ENCODE results near the gene KRT85.
A peak's percentile ranks its signal among the peaks of the same experiment; 100 is the strongest.
"Not testable (repeated sequence)": the region's sequence is repeated elsewhere in the genome, so short reads cannot be mapped to it uniquely, and the experiment has no call there.

The KRT85 gene

DNA sequence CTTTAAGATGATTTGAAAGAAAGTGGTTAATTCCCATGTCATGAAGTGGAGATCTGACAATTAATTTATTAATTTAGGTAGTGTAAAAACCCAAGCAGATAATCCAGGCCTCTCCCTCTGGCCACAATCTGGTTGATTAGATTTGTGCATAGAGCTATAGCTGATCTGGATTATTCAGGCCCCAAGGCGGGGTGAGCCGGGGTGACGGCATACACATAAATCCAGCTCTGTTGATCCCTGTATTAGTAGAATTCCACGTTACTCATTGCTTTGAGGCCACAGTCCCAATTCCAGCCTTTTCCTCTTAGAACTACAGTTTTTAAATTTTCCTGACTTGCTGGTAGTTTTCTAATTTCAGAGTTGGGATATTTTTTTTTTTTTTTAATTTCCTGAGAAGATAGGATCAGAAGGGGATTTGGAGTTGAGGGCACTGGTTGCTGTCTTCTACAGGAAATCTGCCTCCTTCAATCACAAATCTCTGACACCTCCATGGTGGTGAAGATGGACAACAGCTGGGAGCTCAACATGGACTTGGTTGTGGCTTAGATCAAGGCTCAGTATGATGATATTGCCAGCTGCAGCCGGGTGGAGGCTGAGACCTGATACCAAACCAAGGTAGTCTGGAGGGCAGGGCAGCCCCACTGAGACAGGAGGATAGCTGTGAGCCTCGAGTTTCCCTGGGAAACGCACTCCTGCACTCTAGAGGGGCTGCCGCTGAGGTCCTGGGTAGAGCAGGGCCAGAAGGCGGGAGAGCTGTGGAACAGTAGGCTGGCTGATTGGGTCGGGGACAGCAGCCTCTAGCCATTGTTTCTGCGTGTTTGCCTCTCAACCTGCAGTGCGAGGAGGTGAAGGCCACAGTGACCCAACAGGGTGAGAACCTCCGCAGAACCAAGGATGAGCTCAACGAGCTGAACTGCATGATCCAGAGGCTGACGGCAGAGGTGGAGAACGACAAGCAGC is 19.4 kb downstream of the KRT85 start:
- DNase-seq, result no peak

DNA sequence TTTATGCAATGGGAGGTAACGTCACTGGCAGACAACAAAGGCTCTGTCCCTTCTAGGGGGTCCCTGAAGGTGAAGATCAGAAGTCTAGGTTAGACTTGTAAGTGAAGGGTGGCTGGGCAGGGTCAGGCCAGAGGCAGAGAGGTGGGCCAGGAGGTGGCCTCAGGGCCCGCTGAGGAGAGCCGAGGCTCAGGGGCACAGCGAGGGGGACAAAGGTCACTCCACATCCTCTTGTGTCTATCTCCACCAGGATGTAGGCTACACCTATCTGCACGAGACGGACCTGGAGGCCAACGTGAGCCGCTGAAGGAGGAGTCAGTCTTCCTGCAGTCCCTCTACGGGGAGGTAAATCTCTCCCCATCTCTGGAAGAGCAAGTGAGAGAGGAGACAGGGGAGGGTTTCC is 20.3 kb downstream of the KRT85 start:
- no peak for DNase-seq

DNA sequence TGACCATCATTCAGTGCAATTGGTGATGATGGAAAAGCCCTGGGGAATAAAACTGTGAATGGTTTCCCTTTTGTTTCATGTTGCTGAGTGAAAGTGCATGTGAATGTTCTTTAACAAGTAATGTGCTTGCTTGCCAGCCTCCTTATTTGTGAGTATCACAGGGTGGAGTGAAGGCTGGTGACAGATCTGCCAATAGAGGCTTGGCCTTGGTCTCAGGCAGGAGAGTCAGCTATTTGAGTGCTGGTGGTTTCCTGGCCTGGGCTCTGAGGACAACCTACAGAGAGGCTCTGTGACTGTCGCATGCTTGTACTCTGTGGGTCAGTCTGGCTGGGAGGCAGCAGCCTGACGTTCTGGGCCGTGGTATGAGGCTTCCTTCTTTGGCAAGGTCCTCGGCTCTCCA is 20.7 kb downstream of the KRT85 start:
- DNase-seq, result no peak

DNA sequence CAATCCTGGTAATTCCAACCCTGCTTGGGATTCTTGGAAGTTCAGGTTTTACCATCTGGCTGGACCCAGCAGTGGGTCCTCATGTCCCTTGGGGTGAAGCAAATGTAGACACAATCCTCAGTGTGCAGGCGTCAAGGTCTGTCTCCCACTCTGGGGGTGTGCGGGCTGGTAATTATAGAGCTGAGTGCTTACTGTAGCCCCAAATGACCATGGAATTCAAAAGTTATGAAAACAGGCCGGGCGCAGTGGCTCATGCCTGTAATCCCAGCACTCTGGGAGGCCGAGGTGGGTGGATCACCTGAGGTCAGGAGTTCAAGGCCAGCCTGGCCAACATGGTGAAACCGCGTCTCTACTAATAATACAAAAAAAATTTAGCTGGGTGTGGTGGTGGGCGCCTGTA is 22.2 kb downstream of the KRT85 start:
- not testable (repeated sequence) for DNase-seq

DNA sequence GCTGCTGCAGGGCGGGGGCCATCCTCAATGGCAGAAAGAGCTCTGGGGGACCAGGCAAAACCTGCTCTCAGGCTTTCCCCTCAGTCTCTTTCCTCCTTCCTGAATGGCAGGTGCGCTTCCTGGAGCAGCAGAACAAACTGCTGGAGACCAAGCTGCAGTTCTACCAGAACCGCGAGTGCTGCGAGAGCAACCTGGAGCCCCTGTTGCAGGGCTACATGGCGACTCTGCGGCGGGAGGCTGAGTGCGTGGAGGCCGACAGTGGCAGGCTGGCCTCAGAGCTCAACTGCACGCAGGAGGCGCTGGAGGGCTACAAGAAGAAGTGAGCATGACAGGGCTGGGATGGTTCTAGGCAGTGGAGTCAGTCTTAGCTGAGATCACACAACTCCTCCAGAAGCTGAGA is 23.2 kb downstream of the KRT85 start:
- no peak for DNase-seq

DNA sequence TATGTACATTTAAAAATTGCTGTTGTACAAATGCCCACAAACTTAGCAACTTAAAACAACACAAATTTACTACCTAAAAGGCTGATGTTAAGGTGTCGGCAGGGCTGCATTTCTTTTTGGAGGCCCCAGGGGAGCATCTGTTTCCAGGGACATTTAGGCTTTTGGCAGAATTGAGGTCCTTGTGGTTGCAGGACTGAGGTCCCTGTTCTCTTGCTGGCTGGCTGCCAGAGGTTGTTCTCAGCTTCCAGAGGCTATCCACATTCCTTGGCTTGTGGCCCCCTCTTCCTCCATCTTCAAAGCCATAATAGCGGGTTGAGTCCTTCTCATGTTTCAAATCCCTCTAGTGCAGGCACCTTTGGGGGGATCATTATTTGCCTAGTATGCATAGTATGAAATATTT is 23.7 kb downstream of the KRT85 start:
- DNase-seq, result no peak

DNA sequence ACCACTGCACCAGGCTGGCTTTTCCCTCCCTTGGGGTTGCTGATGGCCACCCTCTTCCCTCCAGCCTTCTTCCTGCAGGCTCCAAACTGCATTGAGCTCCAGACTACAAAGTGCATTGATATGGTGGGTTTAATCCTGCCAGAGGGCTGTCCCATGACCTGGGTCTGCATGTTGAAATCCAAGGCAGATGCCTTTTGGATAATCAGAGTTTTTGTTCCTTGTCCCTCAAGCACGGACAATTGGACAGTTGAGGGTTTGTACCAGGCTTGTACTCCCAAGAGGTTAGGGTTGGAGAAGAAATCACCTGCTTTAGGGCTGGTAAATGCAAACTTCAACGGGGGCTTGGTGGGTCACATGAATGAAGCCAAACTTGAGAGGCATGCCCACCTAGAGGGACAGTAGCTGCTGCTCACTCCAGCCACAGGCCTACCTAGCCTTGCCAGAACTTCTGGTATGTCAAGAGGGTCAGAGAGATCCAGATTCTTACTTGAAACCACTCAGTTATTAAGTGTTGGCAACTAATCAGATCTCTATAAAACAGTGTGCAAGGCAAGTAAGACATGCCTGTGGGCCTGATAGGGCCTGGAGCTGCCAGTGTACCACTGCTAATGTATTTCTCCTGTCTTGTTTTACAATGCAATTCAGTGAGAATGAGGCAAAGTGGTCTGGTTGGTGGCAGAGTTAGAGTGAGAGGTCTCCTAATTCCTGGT is 24.3 kb downstream of the KRT85 start:
- no peak for DNase-seq

DNA sequence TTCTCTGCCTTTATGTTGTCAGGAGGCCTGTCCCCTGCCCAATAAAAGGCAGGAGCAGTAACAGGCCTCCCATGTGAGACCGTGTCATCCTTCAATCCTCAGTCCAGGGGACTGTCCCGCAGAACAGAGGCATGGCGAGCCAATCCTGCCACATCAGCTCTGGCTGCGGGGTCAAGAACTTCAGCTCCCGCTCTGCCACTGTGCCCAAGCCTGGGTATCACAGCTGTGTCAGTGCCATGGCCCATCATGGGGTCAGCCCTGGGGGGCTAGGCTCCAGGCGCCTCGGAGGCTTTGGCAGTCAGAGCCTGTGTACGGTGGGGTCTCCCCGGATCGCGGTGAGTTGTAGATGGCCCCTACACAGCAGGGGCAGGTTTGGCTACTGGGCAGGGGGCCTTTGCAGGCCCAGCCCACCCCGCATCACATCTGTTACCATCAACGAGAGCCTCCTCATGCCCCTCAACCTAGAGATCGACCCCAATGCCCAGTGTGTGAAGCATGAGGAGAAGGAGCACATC is 26.2 kb downstream of the KRT85 start:
- DNase-seq, result no peak

DNA sequence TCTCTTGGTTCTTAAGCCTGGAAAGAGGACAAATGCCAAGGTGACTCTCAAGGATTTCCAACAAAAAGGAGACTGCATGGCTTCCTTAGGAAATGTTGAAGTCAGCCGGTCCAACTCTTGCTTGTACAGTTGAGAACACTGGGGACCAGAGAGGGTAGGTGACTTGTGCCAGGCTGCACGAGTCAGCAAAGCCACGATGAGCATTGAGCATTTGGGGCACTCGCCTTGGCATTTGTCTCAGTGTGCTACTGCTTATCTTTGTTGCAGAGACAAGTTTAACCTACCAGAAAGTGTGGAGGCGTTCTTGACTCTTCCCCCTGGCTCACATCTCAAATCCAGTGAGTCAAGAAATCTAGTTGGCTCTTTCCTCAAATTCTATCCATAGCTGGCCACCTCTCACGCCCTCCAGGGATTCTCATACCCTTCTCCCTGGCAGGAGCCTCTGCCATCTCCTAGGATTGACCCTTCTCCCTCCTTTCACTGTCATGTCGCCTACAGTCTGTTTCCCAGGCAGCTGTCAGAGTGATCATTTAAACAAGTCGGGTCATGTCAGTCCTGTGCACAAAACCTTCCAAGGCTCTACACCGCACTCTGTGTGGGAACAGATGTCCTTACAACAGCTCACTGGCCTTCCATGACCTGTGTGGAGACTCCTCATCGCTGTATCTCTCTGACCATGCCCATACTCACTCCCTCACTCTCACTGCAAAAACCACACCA is 28.9 kb downstream of the KRT85 start:
- no peak for DNase-seq

DNA sequence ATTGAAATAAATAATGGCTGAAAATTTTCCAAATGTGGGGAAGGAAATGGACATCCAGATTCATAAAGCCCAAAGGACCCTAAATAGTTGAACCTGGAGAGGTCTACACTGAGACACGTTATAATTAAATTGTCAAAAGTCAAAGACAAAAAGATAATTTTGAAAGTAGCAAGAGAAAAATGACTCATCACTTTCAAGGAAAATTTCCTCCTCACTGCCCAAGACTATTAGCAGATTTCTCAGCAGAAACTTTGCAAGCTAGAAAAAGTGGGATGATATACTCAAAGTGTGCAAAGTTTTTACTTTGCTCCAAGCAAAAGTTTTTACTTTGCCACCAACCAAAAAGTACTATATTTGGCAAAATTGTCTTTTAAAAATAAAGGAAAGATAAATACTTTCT is 30.2 kb downstream of the KRT85 start:
- DNase-seq, result no peak

DNA sequence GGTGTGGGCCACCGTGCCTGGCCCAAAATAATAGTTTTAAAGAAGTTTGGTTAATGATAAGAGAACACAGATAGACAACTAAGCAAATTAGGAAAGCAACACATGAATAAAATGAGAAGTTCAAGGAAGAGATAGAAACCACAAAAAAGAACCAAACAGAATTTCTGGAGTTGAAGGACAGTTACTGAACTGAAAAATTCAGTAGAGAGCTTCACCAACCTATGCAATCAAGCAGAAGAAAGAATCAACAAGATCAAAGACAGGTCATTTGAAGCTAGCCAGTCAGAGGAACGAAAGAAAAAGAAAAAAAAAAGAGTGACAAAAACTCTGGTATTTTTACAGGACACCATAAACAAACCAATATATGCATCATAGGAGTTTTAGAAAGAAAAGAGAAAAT is 30.6 kb downstream of the KRT85 start:
- no peak for DNase-seq

DNA sequence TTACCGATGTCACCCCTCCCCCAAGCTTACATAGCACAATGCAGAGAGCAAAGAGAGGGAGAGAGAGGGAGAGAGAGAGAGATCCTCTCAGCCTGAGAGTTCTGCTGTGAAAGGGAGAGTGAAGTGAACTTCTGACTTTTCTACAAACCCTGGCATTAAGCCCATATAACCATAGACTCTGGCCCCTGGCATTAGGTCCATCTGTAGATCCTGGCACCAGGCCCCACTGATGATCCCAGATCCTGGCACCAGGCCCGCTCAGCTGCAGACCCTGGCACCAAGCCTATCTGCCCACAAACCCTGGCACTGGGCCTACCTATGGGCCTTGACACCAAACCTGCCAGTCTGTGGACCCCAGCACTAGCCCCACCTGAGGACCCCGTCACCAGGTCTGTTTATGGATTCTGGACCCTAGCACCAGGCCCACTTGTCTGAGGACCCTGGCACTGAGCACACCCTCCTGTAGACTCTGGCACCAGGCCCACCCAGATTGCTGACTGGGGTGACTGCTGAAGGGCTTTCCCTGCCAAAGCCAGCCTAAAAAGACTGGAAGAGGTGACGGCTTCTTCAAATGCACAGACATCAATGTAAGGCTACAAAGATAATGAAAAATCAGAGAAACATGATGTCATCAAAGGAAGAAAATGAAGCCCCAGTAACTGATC is 31.6 kb downstream of the KRT85 start:
- no peak for DNase-seq

DNA sequence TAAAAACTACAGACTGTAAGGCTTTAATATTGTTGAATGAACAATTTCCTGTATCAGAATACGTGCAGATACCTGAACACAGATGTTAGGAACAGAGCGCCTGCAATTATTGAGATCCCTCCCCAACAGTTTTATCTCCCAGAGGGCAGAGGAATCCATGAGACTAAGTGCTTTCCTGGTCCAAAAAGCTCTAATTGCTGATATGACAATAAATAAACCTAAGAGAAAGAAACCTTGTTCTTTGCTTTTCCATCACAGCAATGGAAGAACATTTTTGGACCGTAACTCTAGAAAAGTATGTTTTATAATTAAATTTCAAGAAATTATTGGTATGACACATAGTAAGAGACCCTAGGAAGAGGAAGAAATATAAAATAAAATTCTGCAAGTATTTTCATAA is 33.1 kb downstream of the KRT85 start:
- DNase-seq, result no peak

DNA sequence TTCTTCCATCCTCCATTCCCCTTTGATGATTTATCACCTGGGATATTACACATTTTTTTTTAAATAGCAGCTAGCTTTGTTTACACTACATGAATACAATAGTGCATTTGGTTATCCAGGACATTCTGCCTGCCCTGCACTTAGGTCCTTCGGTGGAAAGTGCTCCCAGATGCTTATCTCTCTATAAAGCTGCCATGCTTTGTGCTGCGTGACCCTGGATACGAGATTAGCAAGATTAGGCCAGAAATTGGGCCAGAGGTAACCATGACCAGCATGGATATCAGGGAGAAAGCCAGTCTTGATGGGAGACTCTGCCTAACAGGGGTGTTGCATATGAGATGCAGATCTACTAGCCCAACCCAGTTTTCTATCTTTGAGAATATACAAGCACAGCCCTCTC is 34.0 kb downstream of the KRT85 start:
- no peak for DNase-seq

DNA sequence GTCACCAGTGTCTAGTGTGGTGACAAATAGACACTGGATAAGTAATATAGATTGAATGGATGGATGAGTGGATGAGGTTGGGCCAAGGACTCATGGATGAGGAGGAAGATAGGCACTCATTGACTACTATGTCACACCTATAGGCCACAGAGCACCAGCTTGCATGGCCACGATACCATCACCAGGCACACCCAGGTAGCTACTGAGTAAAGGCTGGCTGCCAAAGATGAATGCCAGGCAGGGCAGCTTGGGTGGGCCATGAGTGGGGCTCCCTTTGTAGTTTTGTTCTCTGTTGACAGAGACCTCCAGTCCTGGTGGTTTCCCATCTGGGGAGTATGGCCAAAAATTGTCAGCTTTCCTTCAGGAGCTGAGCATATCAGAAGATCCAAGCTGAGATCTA is 34.9 kb downstream of the KRT85 start:
- DNase-seq, result no peak

DNA sequence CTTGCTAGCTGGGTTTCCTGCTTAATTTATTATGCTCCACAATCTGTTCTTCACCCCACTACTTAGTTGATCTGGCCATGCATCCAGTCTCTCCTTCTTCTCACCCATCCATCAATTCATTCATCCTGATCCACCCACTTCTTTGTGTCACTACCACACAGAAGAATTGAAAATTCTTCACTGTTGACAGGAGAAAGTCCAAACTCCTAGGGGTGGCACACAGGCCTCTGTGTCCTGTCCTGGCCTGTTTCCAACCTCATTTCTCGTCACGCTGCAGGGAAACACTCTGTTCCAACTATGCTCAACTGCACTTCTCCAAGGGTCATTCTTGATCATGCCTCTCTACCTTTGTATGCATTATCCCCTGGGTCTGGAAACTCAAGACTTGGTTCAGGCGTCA is 35.4 kb downstream of the KRT85 start:
- DNase-seq, result no peak

DNA sequence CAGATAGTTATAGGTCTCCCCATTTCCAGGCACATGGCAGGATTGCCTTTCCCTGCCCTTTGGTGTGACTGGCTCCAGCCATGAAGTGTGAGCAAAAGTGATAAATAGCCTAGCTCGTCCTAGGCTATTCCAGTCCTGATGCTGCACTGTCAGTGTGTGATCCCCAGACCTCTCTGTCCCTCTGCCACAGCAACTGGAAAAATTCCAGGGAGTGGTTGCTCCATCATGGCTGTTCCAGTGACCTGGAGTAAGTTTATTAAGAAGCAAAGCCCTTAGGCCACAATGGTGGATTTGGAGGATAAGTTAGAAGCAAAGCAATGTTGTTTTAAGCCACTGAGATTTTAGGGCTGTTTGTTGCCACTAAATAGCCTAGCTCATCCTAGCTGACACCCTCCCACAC is 36.2 kb downstream of the KRT85 start:
- no peak for DNase-seq

DNA sequence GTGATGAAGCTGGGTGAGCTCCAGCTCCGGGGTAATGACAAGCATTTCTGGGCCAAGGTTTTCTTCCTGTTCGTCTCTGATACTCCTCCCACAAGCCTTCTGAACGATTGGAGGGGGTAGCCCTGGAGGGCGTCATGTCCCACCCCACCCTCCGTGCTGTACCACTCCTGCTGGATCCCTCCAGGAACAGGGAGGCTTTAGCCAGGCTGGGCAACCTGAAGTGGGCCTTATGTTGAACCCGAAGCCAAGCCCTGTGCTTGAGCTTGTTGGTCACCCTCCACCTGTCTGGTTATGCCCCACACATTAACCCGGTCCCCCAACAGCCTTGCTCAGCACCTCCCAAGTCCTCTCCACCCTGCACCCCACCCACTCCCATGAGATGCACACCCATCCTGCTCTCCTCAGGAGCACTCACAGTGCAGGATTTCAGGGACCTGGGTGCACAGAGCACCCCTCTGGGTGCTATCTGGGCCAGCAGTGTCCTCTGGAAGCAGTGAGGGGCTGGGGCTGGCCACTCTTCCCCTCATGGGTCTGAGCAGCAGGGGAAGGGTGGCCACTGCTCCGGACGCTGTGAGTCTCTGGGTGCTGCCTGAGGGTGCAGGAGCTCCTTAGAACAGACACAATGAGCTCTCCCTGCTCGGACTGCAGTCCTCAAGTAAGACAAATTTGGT is 39.3 kb downstream of the KRT85 start:
- DNase-seq, result no peak

DNA sequence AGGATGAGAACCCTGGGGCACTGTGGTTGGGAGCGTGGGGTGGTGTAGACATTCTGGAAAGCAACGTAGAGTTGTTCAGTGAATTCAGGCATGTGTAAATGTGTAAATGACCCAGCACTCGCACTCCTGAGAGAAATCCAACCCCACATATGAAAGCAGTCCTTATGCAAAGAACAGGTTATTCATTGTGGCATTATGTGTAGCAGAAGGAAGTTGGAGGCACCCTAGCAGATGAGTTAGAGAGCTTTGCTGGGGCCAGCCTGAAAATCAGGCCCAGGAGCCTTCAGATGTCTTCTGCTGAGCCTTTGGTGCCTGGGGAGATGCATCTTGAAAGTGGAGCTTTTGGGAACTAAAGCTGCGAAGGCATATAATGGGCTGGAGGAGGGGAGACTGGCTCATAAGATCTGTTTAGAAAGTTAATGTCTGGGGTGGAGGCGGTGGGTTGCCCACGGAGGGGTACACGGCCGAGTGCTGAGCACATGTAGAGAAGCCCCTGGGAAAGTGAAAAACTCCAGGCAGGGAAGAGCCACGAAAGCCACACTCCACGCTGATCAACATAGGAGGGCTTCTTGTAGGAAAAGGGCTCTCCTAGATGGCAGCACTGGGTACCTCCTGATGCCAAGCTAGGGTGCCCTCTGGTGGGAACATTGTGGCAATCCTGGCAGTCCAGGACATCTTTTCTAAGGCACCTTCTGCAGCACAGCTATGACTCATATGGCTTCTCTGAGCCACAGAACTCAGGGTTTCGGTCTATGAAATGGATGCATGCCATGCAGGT is 40.0 kb downstream of the KRT85 start:
- peak; percentile 70 for DNase-seq

DNA sequence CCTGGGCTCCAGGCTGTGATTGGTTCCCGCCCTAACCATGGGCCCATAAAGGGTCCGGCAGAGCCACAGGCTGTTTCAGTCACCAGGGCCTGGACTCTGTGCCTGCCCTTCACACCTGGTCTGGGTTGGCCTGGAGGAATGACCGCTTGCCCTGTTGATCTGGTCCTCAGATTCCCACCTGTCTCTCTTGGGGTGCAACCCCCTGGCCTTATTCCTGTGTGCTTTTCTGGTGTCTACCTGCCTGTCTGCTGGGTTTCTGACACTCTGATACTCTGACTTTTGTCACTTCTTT is 43.2 kb downstream of the KRT85 start:
- no peak for DNase-seq

DNA sequence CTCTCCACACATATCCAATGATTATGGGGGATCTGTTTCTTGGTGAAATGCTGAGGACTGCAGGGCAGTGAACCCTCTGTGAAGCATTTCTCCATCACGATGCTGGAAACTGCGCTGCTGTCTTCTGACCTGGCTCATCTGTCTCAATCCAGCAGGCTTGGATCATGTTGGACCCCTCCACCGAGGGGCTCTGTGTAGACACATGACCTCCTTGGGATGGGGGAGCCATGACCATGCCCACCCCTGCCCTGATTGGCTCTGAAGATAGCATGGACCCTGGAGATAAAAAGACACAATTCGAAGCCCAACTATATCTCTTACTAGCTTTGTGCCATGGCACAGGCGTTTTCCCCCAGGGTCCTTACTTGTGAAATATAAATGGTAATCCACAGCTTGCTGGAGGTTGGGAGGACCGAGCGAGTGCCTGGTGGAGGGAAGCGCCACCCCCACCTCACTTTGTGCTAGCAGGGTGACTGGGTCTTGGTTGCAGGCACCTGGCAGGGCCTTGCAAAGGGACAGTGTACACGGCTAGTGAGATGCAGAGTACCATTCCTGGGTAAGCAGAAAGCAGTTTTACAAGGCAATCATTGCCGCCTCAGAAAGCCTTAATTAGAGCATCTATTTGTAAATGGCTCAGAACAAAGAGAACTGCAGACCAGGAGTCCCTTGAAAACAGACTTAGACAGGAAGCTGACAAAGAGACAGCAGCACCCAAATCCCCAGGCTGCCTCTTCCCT is 43.7 kb downstream of the KRT85 start:
- DNase-seq, result no peak

All from effector CD4-positive, alpha-beta T cell (primary cell).